HEK293T (cell line): ENCODE results near the gene VENTX.

Source experiments
- BHLHE40 ChIP-seq: fragments of 450-650 bp; IDR thresholded peaks from 2 replicates; pipeline ENCODE4 v1.6.1; 2016; ENCODE audit warnings: mild to moderate bottlenecking, moderate library complexity, borderline replicate concordance
- ELF4 ChIP-seq: fragments of 450-650 bp; IDR thresholded peaks from 2 replicates; pipeline ENCODE4 v1.6.1; 2017; ENCODE audit warnings: antibody characterized with exemption
- FOXA1 ChIP-seq: fragments of 450-650 bp; IDR thresholded peaks from 2 replicates; pipeline ENCODE4 v1.6.1; 2016; ENCODE audit warnings: mild to moderate bottlenecking
- FOXM1 ChIP-seq: fragments of 450-650 bp; IDR thresholded peaks from 2 replicates; pipeline ENCODE4 v1.6.1; 2017; ENCODE audit warnings: mild to moderate bottlenecking, borderline replicate concordance
- L3MBTL2 ChIP-seq: fragments of 450-650 bp; conservative IDR thresholded peaks from 2 replicates; pipeline ENCODE4 v1.6.1; 2016; ENCODE audit warnings: mild to moderate bottlenecking
- LEF1 ChIP-seq: fragments of 450-650 bp; IDR thresholded peaks from 2 replicates; pipeline ENCODE4 v1.6.1; 2017; ENCODE audit warnings: mild to moderate bottlenecking, borderline replicate concordance
- NFRKB ChIP-seq: fragments of 450-650 bp; IDR thresholded peaks from 2 replicates; pipeline ENCODE4 v1.6.1; 2016; ENCODE audit warnings: mild to moderate bottlenecking, moderate library complexity
- SP1 ChIP-seq: fragments of 450-650 bp; IDR thresholded peaks from 2 replicates; pipeline ENCODE4 v1.6.1; 2017
- SUZ12 ChIP-seq: fragments of 450-650 bp; IDR thresholded peaks from 2 replicates; pipeline ENCODE4 v1.6.1; 2016; ENCODE audit warnings: mild to moderate bottlenecking
- TARDBP ChIP-seq: fragments of 450-650 bp; IDR thresholded peaks from 2 replicates; pipeline ENCODE4 v1.6.1; 2016
- ZNF384 ChIP-seq: fragments of 450-650 bp; IDR thresholded peaks from 2 replicates; pipeline ENCODE4 v1.6.1; 2016
- TF ChIP-seq, protein P1 (sequence below): fragments of 450-650 bp; IDR thresholded peaks from 2 replicates; pipeline ENCODE4 v1.6.1; 2016

DNA sequence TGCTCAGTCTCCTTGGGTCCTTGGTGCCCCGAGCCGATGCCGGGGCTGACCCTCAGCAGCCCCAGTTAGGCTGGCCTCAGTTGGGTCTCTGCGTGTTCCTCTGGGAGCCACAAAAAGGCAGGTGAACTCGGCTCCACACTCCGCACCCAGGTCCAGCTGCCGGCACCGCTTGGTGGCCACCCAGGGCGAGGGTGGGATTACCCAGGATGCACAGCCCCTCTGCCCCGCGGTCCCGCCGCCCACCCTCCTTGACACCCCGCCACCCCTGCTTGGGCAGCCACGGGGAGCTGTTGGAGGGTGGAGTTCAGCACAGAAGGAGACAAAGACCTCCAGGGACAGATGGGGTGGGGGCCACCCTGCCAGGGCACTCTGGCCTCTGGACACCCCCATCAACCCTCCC, 17.7 kb downstream of the VENTX start:
- TF ChIP-seq SP1 (no peak), FOXM1 (no peak), NFRKB (no peak), BHLHE40 (no peak), ELF4 (no peak), L3MBTL2 (no peak), TARDBP (no peak), FOXA1 (no peak), SUZ12 (no peak), ZNF384 (no peak), LEF1 (no peak)
- TF ChIP-seq, protein P1, sequence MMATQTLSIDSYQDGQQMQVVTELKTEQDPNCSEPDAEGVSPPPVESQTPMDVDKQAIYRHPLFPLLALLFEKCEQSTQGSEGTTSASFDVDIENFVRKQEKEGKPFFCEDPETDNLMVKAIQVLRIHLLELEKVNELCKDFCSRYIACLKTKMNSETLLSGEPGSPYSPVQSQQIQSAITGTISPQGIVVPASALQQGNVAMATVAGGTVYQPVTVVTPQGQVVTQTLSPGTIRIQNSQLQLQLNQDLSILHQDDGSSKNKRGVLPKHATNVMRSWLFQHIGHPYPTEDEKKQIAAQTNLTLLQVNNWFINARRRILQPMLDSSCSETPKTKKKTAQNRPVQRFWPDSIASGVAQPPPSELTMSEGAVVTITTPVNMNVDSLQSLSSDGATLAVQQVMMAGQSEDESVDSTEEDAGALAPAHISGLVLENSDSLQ = no peak
